A549 (cell line): ENCODE results near the gene TRO. TPM values are rescaled to one million over a fixed set of nuclear protein-coding genes. Genes with fewer than 3 reads are reported as not detected.
A peak's percentile ranks its signal among the peaks of the same experiment; 100 is the strongest.

Experiments
- ATAC-seq, 2 experiments: fragments of 200-7000 bp in 1 of 2; fragments of >200 bp in 1 of 2; cut with Nextera tagmentation in 1 of 2; cut with Tn5 transposase in 1 of 2; 3 replicates each; pipeline versions ENCODE4 v1.8.0 to v1.9.1; 2018 to 2020; ENCODE audit warnings: mild to moderate bottlenecking in 1 of 2, moderate library complexity in 1 of 2
- CTCF ChIA-PET: fragments of 300-600 bp; sonication (Branson Sonifier 250); formaldehyde crosslinking; extraction: SDS; loops from one replicate; lab custom pipeline; 2021; ENCODE audit warnings: antibody characterized with exemption, inconsistent platforms; lab: Yijun Ruan, JAX
- POLR2A ChIA-PET: fragments of 350-600 bp; formaldehyde crosslinking; extraction: SDS; loops from one replicate; lab custom pipeline; 2021; ENCODE audit warnings: antibody characterized with exemption, inconsistent platforms; lab: Yijun Ruan, JAX
- DNase-seq, 2 experiments: peaks; one replicate each; pipeline versions ENCODE4 v3.0.0 to v3.0.0-alpha.2; 2011 to 2016; ENCODE audit warnings: low read depth in 1 of 2, low spot score in 1 of 2
- FAIRE-seq: peaks from 2 replicates; lab custom pipeline; 2011; peaks lifted over from hg19 to GRCh38; lab: Jason Lieb, UNC
- H3K27ac ChIP-seq, 2 experiments: fragments of >200 bp; sonication (Bioruptor Twin); formaldehyde crosslinking; 3 replicates each; pipeline ENCODE4 v1.5.1; 2016 to 2017
- H3K4me1 ChIP-seq: fragments of >200 bp; sonication (Bioruptor Twin); formaldehyde crosslinking; 3 replicates; pipeline ENCODE4 v1.6.1; 2016
- H3K4me2 ChIP-seq: fragments of >200 bp; sonication (Bioruptor Twin); formaldehyde crosslinking; 3 replicates; pipeline ENCODE4 v1.6.1; 2016
- H3K4me3 ChIP-seq: fragments of >200 bp; sonication (Bioruptor Twin); formaldehyde crosslinking; 3 replicates; pipeline ENCODE4 v1.5.1; 2016
- H3K9me3 ChIP-seq: fragments of >200 bp; sonication (Bioruptor Twin); formaldehyde crosslinking; 3 replicates; pipeline ENCODE4 v1.6.1; 2016
- BHLHE40 ChIP-seq: IDR thresholded peaks from 2 replicates; pipeline ENCODE4 v1.6.1; 2012; ENCODE audit warnings: low read depth, low read length, inconsistent platforms
- CHD4 ChIP-seq: fragments of 200-600 bp; sonication (generic); IDR thresholded peaks from 2 replicates; pipeline ENCODE4 v1.6.1; 2016; ENCODE audit warnings: antibody characterized with exemption, mild to moderate bottlenecking, borderline replicate concordance
- EP300 ChIP-seq, 2 experiments: fragments of >200 bp; sonication (Bioruptor Twin); formaldehyde crosslinking; IDR thresholded peaks; 2 replicates in 1 of 2; 3 replicates in 1 of 2; pipeline ENCODE4 v1.6.1; 2016 to 2017
- ESRRA ChIP-seq: fragments of 150-350 bp; IDR thresholded peaks from 2 replicates; pipeline ENCODE4 v1.6.1; 2014; ENCODE audit warnings: mild to moderate bottlenecking, low read length, borderline replicate concordance
- HOXA7 ChIP-seq: fragments of 250-450 bp; sonication (Bioruptor Pico); IDR thresholded peaks from 2 replicates; pipeline ENCODE4 v1.5.0; 2020; ENCODE audit warnings: mild to moderate bottlenecking, moderate library complexity
- JUN ChIP-seq, 2 experiments: fragments of >200 bp; sonication (Bioruptor Twin); formaldehyde crosslinking; IDR thresholded peaks; 2 replicates in 1 of 2; 3 replicates in 1 of 2; pipeline ENCODE4 v1.6.1; 2016 to 2017
- JUNB ChIP-seq: fragments of >200 bp; sonication (Bioruptor Twin); formaldehyde crosslinking; IDR thresholded peaks from 2 replicates; pipeline ENCODE4 v1.6.1; 2016
- NFE2L2 ChIP-seq: fragments of 150-350 bp; conservative IDR thresholded peaks from 2 replicates; pipeline ENCODE4 v1.6.1; 2014; ENCODE audit warnings: low read length
- NR3C1 ChIP-seq: fragments of >200 bp; sonication (Bioruptor Twin); formaldehyde crosslinking; IDR thresholded peaks from 3 replicates; pipeline ENCODE4 v1.6.1; 2017
- PHF8 ChIP-seq: fragments of 200-600 bp; sonication (generic); IDR thresholded peaks from 2 replicates; pipeline ENCODE4 v1.6.1; 2016; ENCODE audit warnings: low read depth, mild to moderate bottlenecking, antibody characterized with exemption, moderate library complexity, borderline replicate concordance
- POLR2AphosphoS2 ChIP-seq: conservative IDR thresholded peaks from 2 replicates; pipeline ENCODE4 v1.6.1; 2012; ENCODE audit warnings: low read length, improper control_type of control experiment, inconsistent platforms
- RAD21 ChIP-seq, 2 experiments: fragments of >200 bp in 1 of 2; sonication (Bioruptor Twin) in 1 of 2; formaldehyde crosslinking in 1 of 2; IDR thresholded peaks in 1 of 2; conservative IDR thresholded peaks in 1 of 2; 2 replicates in 1 of 2; 3 replicates in 1 of 2; pipeline ENCODE4 v1.6.1; 2012 to 2018; ENCODE audit warnings: inconsistent platforms in 1 of 2
- RCOR1 ChIP-seq: fragments of 150-350 bp; IDR thresholded peaks from 2 replicates; pipeline ENCODE4 v1.6.1; 2014; ENCODE audit warnings: antibody characterized with exemption, low read length, low read depth
- SMC3 ChIP-seq: fragments of >200 bp; sonication (Bioruptor Twin); formaldehyde crosslinking; IDR thresholded peaks from 3 replicates; pipeline ENCODE4 v1.6.1; 2018; ENCODE audit warnings: inconsistent platforms
- TFCP2L1 ChIP-seq: fragments of 250-450 bp; sonication (Bioruptor Pico); IDR thresholded peaks from 2 replicates; pipeline ENCODE4 v1.5.0; 2021; ENCODE audit warnings: mild to moderate bottlenecking
- TP53 ChIP-seq: fragments of 250-450 bp; sonication (Bioruptor Pico); IDR thresholded peaks from 2 replicates; pipeline ENCODE4 v1.5.0; 2021; ENCODE audit warnings: mild to moderate bottlenecking, moderate library complexity
- ZFP36 ChIP-seq: fragments of 450-650 bp; IDR thresholded peaks from 2 replicates; pipeline ENCODE4 v1.6.1; 2014; ENCODE audit warnings: borderline replicate concordance; ENCODE audit not compliant: partially characterized antibody
- ZNF302 ChIP-seq: fragments of 250-450 bp; sonication (Bioruptor Pico); IDR thresholded peaks from 2 replicates; pipeline ENCODE4 v1.9.0; 2021; ENCODE audit warnings: inconsistent platforms, mild to moderate bottlenecking, moderate library complexity
- ZSCAN20 ChIP-seq: fragments of 250-450 bp; sonication (Bioruptor Pico); IDR thresholded peaks from 2 replicates; pipeline ENCODE4 v1.8.0; 2022; ENCODE audit warnings: mild to moderate bottlenecking, moderate library complexity
- WGBS: methylation state at CpG from one replicate; pipeline ENCODE4 v1.1.6; 2017; ENCODE audit errors: missing lambda C conversion rate; 5-methylcytosine and 5-hydroxymethylcytosine counted together
- polyA plus RNA-seq, 4 experiments: library from polyadenylated mRNA; depleted of rRNA in 3 of 4; stranded (reverse); fragments of >200 nt; fragmentation: RNase III in 1 of 4; extraction: RNeasy Plus Mini Kit Qiagen cat#74134 plus additional on column Dnase treatment in 1 of 4; gene quantifications; 2 replicates in 3 of 4; 3 replicates in 1 of 4; pipeline ENCODE4 v1.2.3, GENCODE V29; 2011 to 2017
- TF ChIP-seq, protein P1 (sequence below): IDR thresholded peaks from 2 replicates; pipeline ENCODE4 v1.6.1; 2012
- TF ChIP-seq, protein P2 (sequence below): fragments of >200 bp; sonication (Bioruptor Twin); formaldehyde crosslinking; IDR thresholded peaks from 2 replicates; pipeline ENCODE4 v1.6.1; 2016

Gene TRO
- polyA plus RNA-seq, 2 of the 4 experiments (the other 2 are of a cell fraction), result 1.4 TPM

DNA sequence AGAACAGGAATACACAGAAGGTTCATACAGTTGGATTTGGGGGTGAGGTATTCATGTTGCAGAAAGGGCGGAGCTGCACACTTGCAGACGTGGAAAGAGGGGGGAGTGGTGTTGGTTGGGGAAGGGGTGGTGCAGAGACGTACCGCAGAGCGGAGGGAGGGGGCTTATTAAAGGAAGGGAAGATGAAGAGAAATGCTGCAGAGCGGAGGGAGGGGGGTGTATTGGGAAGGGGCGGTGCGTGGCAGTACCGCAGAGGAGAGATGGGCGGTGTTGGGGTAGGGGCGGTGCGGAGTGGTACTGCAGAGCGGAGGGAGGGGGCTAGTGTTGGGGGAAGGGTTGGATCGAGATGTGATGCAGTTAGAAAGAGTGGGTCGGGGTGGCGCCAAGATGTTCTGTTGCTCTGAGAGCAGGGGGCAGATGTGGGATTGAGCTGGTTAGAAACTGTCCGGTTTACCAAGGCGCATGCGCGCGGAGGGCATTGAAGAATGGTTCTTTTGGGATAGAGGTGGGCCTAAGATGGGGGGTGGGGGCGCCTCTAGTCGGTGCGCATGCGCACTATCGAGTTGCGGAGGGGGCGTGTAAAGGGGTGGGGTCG, 900 bp downstream of the TRO start:
- no peak for DNase-seq
- no peak overlapping the region for H3K27ac ChIP-seq
- no peaks in the 10 kb centered on the region for H3K9me3 ChIP-seq
- H3K4me2 ChIP-seq, result peak overlapping the region; percentile 83
- H3K4me1 ChIP-seq, result no peaks in the 10 kb centered on the region
- H3K4me3 ChIP-seq, result peak overlapping the region; percentile 48
- peak; percentile 27 to 43; a peak in 3 of 6 replicates for ATAC-seq
- POLR2A ChIA-PET, result no interaction called here
- WGBS, result 48% methylated on average over 27 of the region's 29 CpGs
- TF ChIP-seq NFE2L2 (no peak), RAD21 (conservative IDR thresholded peaks at IDR 0.05 in 1 of 2, IDR thresholded peaks at IDR 0.05 in 1 of 2) (no peak), SMC3 (no peak)
- TF ChIP-seq, all 56 proteins: peak for 0
- CTCF ChIA-PET, result interaction anchor here (0.5 kb wide), 2 partner anchors 511 to 957 kb away, joined by 3 read pairs; no protein-coding TSS in a partner anchor
- FAIRE-seq, result no peak

DNA sequence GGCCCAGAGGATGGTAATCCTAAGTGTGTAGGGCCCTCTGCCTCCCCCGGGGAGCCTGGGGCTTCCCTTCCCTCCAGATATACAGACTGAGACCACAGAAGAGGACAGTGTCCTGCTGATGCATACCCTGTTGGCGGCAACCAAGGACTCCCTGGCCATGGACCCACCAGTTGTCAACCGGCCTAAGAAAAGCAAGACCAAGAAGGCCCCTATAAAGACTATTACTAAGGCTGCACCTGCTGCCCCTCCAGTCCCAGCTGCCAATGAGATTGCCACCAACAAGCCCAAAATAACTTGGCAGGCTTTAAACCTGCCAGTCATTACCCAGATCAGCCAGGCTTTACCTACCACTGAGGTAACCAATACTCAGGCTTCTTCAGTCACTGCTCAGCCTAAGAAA, 1.9 kb downstream of the TRO start:
- H3K27ac ChIP-seq, result no peak overlapping the region
- H3K4me2 ChIP-seq, result no peak overlapping the region
- ATAC-seq (no peak), FAIRE-seq (no peak), DNase-seq (no peak)
- no peak overlapping the region for H3K4me3 ChIP-seq
- 73% methylated on average over 2 of the region's 3 CpGs for WGBS
- CTCF ChIA-PET, result interaction anchor here (0.5 kb wide), 2 partner anchors 512 to 958 kb away, joined by 3 read pairs; no protein-coding TSS in a partner anchor
- POLR2A ChIA-PET, result no interaction called here
- no peak for TF ChIP-seq HOXA7 (CRISPR knock-in tag)
- no peak for TF ChIP-seq NR3C1
- TF ChIP-seq, protein P1, sequence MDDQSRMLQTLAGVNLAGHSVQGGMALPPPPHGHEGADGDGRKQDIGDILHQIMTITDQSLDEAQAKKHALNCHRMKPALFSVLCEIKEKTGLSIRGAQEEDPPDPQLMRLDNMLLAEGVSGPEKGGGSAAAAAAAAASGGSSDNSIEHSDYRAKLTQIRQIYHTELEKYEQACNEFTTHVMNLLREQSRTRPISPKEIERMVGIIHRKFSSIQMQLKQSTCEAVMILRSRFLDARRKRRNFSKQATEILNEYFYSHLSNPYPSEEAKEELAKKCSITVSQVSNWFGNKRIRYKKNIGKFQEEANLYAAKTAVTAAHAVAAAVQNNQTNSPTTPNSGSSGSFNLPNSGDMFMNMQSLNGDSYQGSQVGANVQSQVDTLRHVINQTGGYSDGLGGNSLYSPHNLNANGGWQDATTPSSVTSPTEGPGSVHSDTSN, result no peak
- no peak for TF ChIP-seq ESRRA
- no peak for TF ChIP-seq ZNF302 (CRISPR knock-in tag)
- TF ChIP-seq BHLHE40, result no peak
- no peak for TF ChIP-seq EP300 (IDR thresholded peaks at IDR 0.05)
- TF ChIP-seq PHF8, result no peak
- no peak for TF ChIP-seq ZSCAN20 (CRISPR knock-in tag)
- TF ChIP-seq CHD4, result no peak
- TF ChIP-seq, all 56 proteins: peak for 0
- H3K4me1 ChIP-seq, result no peaks in the 10 kb centered on the region
- no peaks in the 10 kb centered on the region for H3K9me3 ChIP-seq

DNA sequence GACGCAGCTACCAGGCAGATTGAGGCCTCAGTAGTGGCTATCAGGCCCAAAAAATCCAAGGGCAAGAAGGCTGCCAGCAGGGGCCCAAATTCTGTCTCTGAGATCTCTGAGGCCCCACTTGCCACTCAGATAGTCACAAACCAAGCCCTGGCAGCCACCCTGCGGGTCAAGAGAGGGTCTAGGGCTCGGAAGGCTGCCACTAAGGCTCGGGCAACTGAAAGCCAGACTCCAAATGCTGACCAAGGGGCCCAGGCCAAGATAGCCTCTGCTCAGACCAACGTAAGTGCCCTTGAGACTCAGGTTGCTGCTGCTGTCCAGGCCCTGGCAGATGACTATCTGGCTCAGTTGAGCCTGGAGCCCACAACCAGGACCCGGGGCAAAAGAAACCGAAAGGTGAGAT, 2.8 kb downstream of the TRO start:
- Histone ChIP-seq H3K9me3 (no peaks in the 10 kb centered on the region), H3K4me2 (no peak overlapping the region), H3K27ac (no peak overlapping the region), H3K4me1 (no peaks in the 10 kb centered on the region), H3K4me3 (no peak overlapping the region)
- FAIRE-seq, result no peak
- no peak for DNase-seq
- TF ChIP-seq ZFP36 (no peak), POLR2AphosphoS2 (no peak), JUN (IDR thresholded peaks at IDR 0.05) (no peak), TP53 (no peak), HOXA7 (CRISPR knock-in tag) (no peak), ZSCAN20 (CRISPR knock-in tag) (no peak), TFCP2L1 (CRISPR knock-in tag) (no peak), JUNB (no peak), RCOR1 (no peak), BHLHE40 (no peak), ESRRA (no peak), ZNF302 (CRISPR knock-in tag) (no peak)
- TF ChIP-seq, protein P2, sequence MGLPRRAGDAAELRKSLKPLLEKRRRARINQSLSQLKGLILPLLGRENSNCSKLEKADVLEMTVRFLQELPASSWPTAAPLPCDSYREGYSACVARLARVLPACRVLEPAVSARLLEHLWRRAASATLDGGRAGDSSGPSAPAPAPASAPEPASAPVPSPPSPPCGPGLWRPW, result no peak
- POLR2A ChIA-PET, result no interaction called here
- CTCF ChIA-PET, result no interaction called here
- WGBS, result 50% methylated on average over 7 of the region's 7 CpGs
- no peak for ATAC-seq
